HG02678 (cell line): ENCODE data around the gene TTLL11.
"Not testable (repeated sequence)": the region's sequence is repeated elsewhere in the genome, so short reads cannot be mapped to it uniquely, and the experiment has no call there.

Experiments used
- ATAC-seq: cut with Tn5 transposase; IDR thresholded peaks from one replicate; pipeline ENCODE4 v1.9.1; 2021; ENCODE audit warnings: mild to moderate bottlenecking, moderate library complexity; ENCODE audit not compliant: unreplicated experiment

TTLL11 gene

GRCh38 chr9:122007837-122008236 is 85.3 kb downstream of the TTLL11 start:
- ATAC-seq = no peak

GRCh38 chr9:122005597-122005996 is 87.5 kb downstream of the TTLL11 start:
- no peak for ATAC-seq

- no peak for ATAC-seq
These were observed 88.5 kb downstream of the TTLL11 start for GRCh38 chr9:122004589-122004988.

- ATAC-seq = no peak
These were observed 91.5 kb downstream of the TTLL11 start for GRCh38 chr9:122001491-122002201.

- not testable (repeated sequence) for ATAC-seq
These were observed 92.6 kb downstream of the TTLL11 start for GRCh38 chr9:122000526-122000925.

GRCh38 chr9:121999556-121999955 is 93.6 kb downstream of the TTLL11 start:
- no peak for ATAC-seq

- ATAC-seq = no peak
These were observed 94.5 kb downstream of the TTLL11 start for GRCh38 chr9:121998513-121999049.

GRCh38 chr9:121997791-121998190 is 95.3 kb downstream of the TTLL11 start:
- no peak for ATAC-seq

GRCh38 chr9:121996783-121997182 is 96.3 kb downstream of the TTLL11 start:
- no peak for ATAC-seq

GRCh38 chr9:121995997-121996396 is 97.1 kb downstream of the TTLL11 start:
- ATAC-seq = no peak

- ATAC-seq = no peak
These were observed 100.4 kb downstream of the TTLL11 start for GRCh38 chr9:121992571-121993212.

GRCh38 chr9:121991307-121991661 is 101.8 kb downstream of the TTLL11 start:
- no peak for ATAC-seq

- ATAC-seq = no peak
These were observed 102.4 kb downstream of the TTLL11 start for GRCh38 chr9:121990600-121991306.

GRCh38 chr9:121989010-121989409 is 104.1 kb downstream of the TTLL11 start:
- no peak for ATAC-seq

- no peak for ATAC-seq
These were observed 105.8 kb downstream of the TTLL11 start for GRCh38 chr9:121987314-121987713.

GRCh38 chr9:121985792-121986494 is 107.2 kb downstream of the TTLL11 start:
- no peak for ATAC-seq

- ATAC-seq = no peak
These were observed 108.2 kb downstream of the TTLL11 start for GRCh38 chr9:121984726-121985402.

- ATAC-seq = no peak
These were observed 109.4 kb downstream of the TTLL11 start for GRCh38 chr9:121983736-121984135.

GRCh38 chr9:121981118-121981883 is 111.8 kb downstream of the TTLL11 start:
- no peak for ATAC-seq

GRCh38 chr9:121980665-121981064 is 112.4 kb downstream of the TTLL11 start:
- ATAC-seq = not testable (repeated sequence)
